Caco-2 (cell line): ENCODE measurements around the gene DUSP1. TPM values are rescaled to one million over a fixed set of nuclear protein-coding genes. Genes with fewer than 3 reads are reported as not detected.

ENCODE experiments used
- BruUV-seq: library from RNA; stranded (reverse); fragments of 400-500 nt; replicated peaks from 2 replicates; lab custom pipeline; 2021; lab: Mats Ljungman, UMichigan
- CTCF ChIA-PET: fragments of 300-600 bp; sonication (Branson Sonifier 250); formaldehyde crosslinking; loops from one replicate; lab custom pipeline; 2022; ENCODE audit warnings: antibody characterized with exemption; lab: Charles Lee
- POLR2A ChIA-PET: fragments of 300-600 bp; sonication (Branson Sonifier 250); formaldehyde crosslinking; loops from one replicate; lab custom pipeline; 2022; ENCODE audit warnings: antibody characterized with exemption; lab: Charles Lee
- DNase-seq, 2 experiments: peaks; one replicate each; pipeline versions ENCODE4 v3.0.0 to v3.0.0-alpha.2; 2020 to 2022
- H3K27me3 ChIP-seq: replicated peaks from 2 replicates; pipeline ENCODE4 v1.6.0; 2011; ENCODE audit warnings: low read length; ENCODE audit not compliant: control insufficient read depth, insufficient read depth
- H3K36me3 ChIP-seq: 2 replicates; pipeline ENCODE4 v1.5.1; 2011; ENCODE audit warnings: low read length; ENCODE audit not compliant: control insufficient read depth, insufficient read depth
- H3K4me1 ChIP-seq: fragments of 250-450 bp; sonication (Bioruptor Pico); 2 replicates; pipeline ENCODE4 v1.5.1; 2020; ENCODE audit warnings: mild to moderate bottlenecking
- H3K4me3 ChIP-seq: 2 replicates; pipeline ENCODE4 v1.5.1; 2011; ENCODE audit warnings: low read depth, mild to moderate bottlenecking, control low read depth, low read length
- H3K9me3 ChIP-seq: fragments of 250-450 bp; sonication (Bioruptor Pico); 2 replicates; pipeline ENCODE4 v1.5.1; 2020; ENCODE audit warnings: mild to moderate bottlenecking, moderate library complexity
- H3K27ac Mint-ChIP-seq: one replicate; pipeline ENCODE4 v1.8.0; 2022; ENCODE audit warnings: mixed read lengths; ENCODE audit not compliant: unreplicated experiment
- H3K27me3 Mint-ChIP-seq: one replicate; pipeline ENCODE4 v1.8.0; 2022; ENCODE audit warnings: mixed read lengths; ENCODE audit not compliant: insufficient read depth, unreplicated experiment
- H3K36me3 Mint-ChIP-seq: one replicate; pipeline ENCODE4 v1.8.0; 2022; ENCODE audit warnings: mild to moderate bottlenecking, mixed read lengths; ENCODE audit not compliant: insufficient read depth, unreplicated experiment
- H3K4me1 Mint-ChIP-seq: one replicate; pipeline ENCODE4 v1.8.0; 2022; ENCODE audit warnings: low read depth, mixed read lengths; ENCODE audit not compliant: unreplicated experiment
- H3K4me3 Mint-ChIP-seq: one replicate; pipeline ENCODE4 v1.8.0; 2022; ENCODE audit warnings: mild to moderate bottlenecking, moderate library complexity, mixed read lengths; ENCODE audit not compliant: unreplicated experiment
- H3K9me3 Mint-ChIP-seq: one replicate; pipeline ENCODE4 v1.8.0; 2022; ENCODE audit warnings: mixed read lengths; ENCODE audit not compliant: unreplicated experiment
- intact Hi-C: fragments of 100-400 bp; cut with micrococcal nuclease; formaldehyde crosslinking; loops from one replicate; pipeline ENCODE4 v1.10.0; 2022; ENCODE audit not compliant: unreplicated experiment
- total RNA-seq: library from RNA; stranded (reverse); gene quantifications from 2 replicates; pipeline ENCODE4 v1.2.3, GENCODE V29; 2022
- TF ChIP-seq, protein P1 (sequence below), 2 experiments: fragments of 200-600 bp in 1 of 2; IDR thresholded peaks; 1 replicate in 1 of 2; 2 replicates in 1 of 2; pipeline versions ENCODE4 v1.5.1 to v1.8.0; 2011 to 2022; ENCODE audit warnings: antibody characterized with exemption in 1 of 2, control low read depth in 1 of 2, inconsistent platforms in 1 of 2, low read depth in 1 of 2, low read length in 1 of 2, mild to moderate bottlenecking in 1 of 2, moderate library complexity in 1 of 2; ENCODE audit not compliant: insufficient read depth in 1 of 2, severe bottlenecking in 1 of 2, unreplicated experiment in 1 of 2

Gene DUSP1
- total RNA-seq, 1 experiment from 2014 or later, result 28.3 TPM

DNA sequence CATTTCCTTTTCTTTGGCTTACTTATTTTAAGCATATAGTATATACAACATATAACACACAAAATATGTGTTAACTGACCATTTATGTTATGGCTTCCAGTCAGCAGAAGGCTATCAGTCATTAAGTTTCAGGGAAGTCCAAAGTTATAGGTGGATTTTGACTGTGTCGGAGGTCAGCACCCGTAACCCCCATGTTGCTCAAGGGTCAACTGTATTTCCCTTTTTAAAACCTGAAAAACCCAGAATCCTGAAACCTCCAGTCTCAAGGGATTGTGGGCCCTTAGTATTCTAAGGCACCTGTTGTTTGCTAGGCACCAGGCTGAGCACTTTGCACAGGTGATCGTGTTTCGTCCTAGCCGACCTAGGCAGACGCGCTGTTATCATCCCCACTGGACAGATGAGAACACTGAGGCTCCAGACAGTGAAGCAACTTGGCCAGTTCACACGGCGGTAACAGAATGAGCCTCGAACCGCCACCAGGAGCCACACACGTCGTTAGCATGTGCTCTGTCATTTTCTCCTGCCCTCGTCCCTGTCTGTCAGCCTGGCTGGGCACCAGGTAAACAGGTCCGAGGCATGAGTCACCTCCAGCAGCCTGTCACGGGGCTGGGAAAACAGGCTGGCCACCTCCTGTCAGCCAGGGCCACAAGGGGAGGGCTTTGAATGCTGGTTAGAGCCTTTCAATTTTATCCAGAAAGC lies 39.9 kb downstream of the DUSP1 start:
- TF ChIP-seq, protein P1, sequence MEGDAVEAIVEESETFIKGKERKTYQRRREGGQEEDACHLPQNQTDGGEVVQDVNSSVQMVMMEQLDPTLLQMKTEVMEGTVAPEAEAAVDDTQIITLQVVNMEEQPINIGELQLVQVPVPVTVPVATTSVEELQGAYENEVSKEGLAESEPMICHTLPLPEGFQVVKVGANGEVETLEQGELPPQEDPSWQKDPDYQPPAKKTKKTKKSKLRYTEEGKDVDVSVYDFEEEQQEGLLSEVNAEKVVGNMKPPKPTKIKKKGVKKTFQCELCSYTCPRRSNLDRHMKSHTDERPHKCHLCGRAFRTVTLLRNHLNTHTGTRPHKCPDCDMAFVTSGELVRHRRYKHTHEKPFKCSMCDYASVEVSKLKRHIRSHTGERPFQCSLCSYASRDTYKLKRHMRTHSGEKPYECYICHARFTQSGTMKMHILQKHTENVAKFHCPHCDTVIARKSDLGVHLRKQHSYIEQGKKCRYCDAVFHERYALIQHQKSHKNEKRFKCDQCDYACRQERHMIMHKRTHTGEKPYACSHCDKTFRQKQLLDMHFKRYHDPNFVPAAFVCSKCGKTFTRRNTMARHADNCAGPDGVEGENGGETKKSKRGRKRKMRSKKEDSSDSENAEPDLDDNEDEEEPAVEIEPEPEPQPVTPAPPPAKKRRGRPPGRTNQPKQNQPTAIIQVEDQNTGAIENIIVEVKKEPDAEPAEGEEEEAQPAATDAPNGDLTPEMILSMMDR (IDR thresholded peaks at IDR 0.05; ENCODE audit: insufficient read depth in 1 of 2, low read depth in 1 of 2, low read length in 1 of 2, severe bottlenecking in 1 of 2, unreplicated experiment in 1 of 2), result no peak
- intact Hi-C loops, result no loop called here
- CTCF ChIA-PET, result no interaction called here
- Histone ChIP-seq H3K4me1 (peaks cover 14% of the 10 kb centered on the region), H3K27me3 (no peaks in the 10 kb centered on the region), H3K36me3 (no peaks in the 10 kb centered on the region), H3K9me3 (no peaks in the 10 kb centered on the region), H3K4me3 (no peak overlapping the region)
- Mint-ChIP-seq H3K27me3 (no peaks in the 10 kb centered on the region), H3K4me3 (no peak overlapping the region), H3K9me3 (no peaks in the 10 kb centered on the region), H3K36me3 (peaks cover 5% of the 10 kb centered on the region), H3K4me1 (peaks cover 9% of the 10 kb centered on the region), H3K27ac (no peak overlapping the region)
- peak; percentile 59 to 63 for DNase-seq
- POLR2A ChIA-PET, result no interaction called here
- BruUV-seq, result no TSS peak

- H3K36me3 ChIP-seq, result no peaks in the 10 kb centered on the region
- DNase-seq, result no peak
- Mint-ChIP-seq H3K27ac (no peak overlapping the region), H3K9me3 (no peaks in the 10 kb centered on the region), H3K27me3 (no peaks in the 10 kb centered on the region), H3K36me3 (peaks cover 5% of the 10 kb centered on the region), H3K4me1 (peaks cover 7% of the 10 kb centered on the region), H3K4me3 (no peak overlapping the region)
- ChIA-PET POLR2A (no interaction called here), CTCF (no interaction called here)
- H3K4me1 ChIP-seq, result peaks cover 13% of the 10 kb centered on the region
- TF ChIP-seq, protein P1 (IDR thresholded peaks at IDR 0.05; ENCODE audit: insufficient read depth in 1 of 2, low read depth in 1 of 2, low read length in 1 of 2, severe bottlenecking in 1 of 2, unreplicated experiment in 1 of 2), result no peak
- intact Hi-C loops, result no loop called here
- BruUV-seq, result no TSS peak
- H3K9me3 ChIP-seq, result no peaks in the 10 kb centered on the region
- H3K4me3 ChIP-seq, result no peak overlapping the region
- no peaks in the 10 kb centered on the region for H3K27me3 ChIP-seq
Measured at GRCh38 chr5:172730222-172730621, 40.8 kb downstream of the DUSP1 start.

DNA sequence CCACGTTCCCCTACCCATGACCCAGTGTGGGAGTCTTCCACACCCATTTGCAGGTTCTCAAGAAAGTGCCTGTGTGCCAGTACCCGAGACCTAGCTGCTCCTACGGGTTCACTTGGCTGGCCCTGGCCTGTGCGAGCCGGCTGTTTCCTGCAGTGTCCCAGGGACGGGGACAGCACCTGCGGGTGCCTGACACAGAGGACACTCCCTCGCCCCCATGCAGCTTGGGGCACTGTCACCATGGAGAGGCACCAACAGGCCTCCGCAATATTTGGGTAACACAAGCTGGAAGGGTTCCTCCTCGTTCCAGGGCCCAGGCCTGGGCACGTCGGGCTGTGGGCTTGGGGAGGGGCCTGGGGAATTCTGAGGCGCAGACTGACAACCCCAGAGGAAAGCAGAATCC lies 41.4 kb downstream of the DUSP1 start:
- peaks cover 10% of the 10 kb centered on the region for H3K4me1 Mint-ChIP-seq
- POLR2A ChIA-PET, result no interaction called here
- no peaks in the 10 kb centered on the region for H3K27me3 Mint-ChIP-seq
- Histone ChIP-seq H3K9me3 (no peaks in the 10 kb centered on the region), H3K27me3 (no peaks in the 10 kb centered on the region), H3K36me3 (no peaks in the 10 kb centered on the region), H3K4me3 (no peak overlapping the region), H3K4me1 (peaks cover 19% of the 10 kb centered on the region)
- no TSS peak for BruUV-seq
- intact Hi-C loops, result no loop called here
- TF ChIP-seq, protein P1 (IDR thresholded peaks at IDR 0.05; ENCODE audit: insufficient read depth in 1 of 2, low read depth in 1 of 2, low read length in 1 of 2, severe bottlenecking in 1 of 2, unreplicated experiment in 1 of 2), result no peak
- no peaks in the 10 kb centered on the region for H3K36me3 Mint-ChIP-seq
- H3K9me3 Mint-ChIP-seq, result no peaks in the 10 kb centered on the region
- no peak for DNase-seq
- CTCF ChIA-PET, result no interaction called here
- no peak overlapping the region for H3K4me3 Mint-ChIP-seq
- no peak overlapping the region for H3K27ac Mint-ChIP-seq
